HEK293 (cell line): Measurements from ENCODE around the gene PIEZO1.

ENCODE experiments used
- MYNN ChIP-seq: fragments of 450-650 bp; formaldehyde crosslinking; IDR thresholded peaks from 2 replicates; pipeline ENCODE4 v1.5.1; 2016; ENCODE audit warnings: missing biosample characterization, missing genetic modification characterization, borderline replicate concordance
- MZF1 ChIP-seq: fragments of 450-650 bp; formaldehyde crosslinking; IDR thresholded peaks from 2 replicates; pipeline ENCODE4 v1.5.1; 2017; ENCODE audit warnings: missing biosample characterization, missing genetic modification characterization, borderline replicate concordance
- OSR2 ChIP-seq: fragments of 450-650 bp; formaldehyde crosslinking; IDR thresholded peaks from 2 replicates; pipeline ENCODE4 v1.5.1; 2016; ENCODE audit warnings: missing biosample characterization, missing genetic modification characterization
- ZBTB20 ChIP-seq: fragments of 450-650 bp; formaldehyde crosslinking; IDR thresholded peaks from 2 replicates; pipeline ENCODE4 v1.5.1; 2016; ENCODE audit warnings: missing biosample characterization, missing genetic modification characterization
- ZBTB48 ChIP-seq: fragments of 450-650 bp; formaldehyde crosslinking; IDR thresholded peaks from 2 replicates; pipeline ENCODE4 v1.5.1; 2016; ENCODE audit warnings: missing biosample characterization, missing genetic modification characterization
- ZBTB8A ChIP-seq: fragments of 450-650 bp; formaldehyde crosslinking; IDR thresholded peaks from 2 replicates; pipeline ENCODE4 v1.5.1; 2016; ENCODE audit warnings: missing biosample characterization, missing genetic modification characterization
- ZNF140 ChIP-seq: fragments of 450-650 bp; formaldehyde crosslinking; IDR thresholded peaks from 2 replicates; pipeline ENCODE4 v1.5.1; 2016; ENCODE audit warnings: missing biosample characterization, missing genetic modification characterization
- ZNF223 ChIP-seq: fragments of 450-650 bp; formaldehyde crosslinking; IDR thresholded peaks from 2 replicates; pipeline ENCODE4 v1.5.1; 2016; ENCODE audit warnings: missing biosample characterization, missing genetic modification characterization
- ZNF266 ChIP-seq: fragments of 450-650 bp; formaldehyde crosslinking; IDR thresholded peaks from 2 replicates; pipeline ENCODE4 v1.5.1; 2016; ENCODE audit warnings: missing biosample characterization, missing genetic modification characterization, low read depth
- ZNF311 ChIP-seq: fragments of 450-650 bp; formaldehyde crosslinking; IDR thresholded peaks from 2 replicates; pipeline ENCODE4 v1.5.1; 2017; ENCODE audit warnings: missing biosample characterization, missing genetic modification characterization, borderline replicate concordance
- ZNF366 ChIP-seq: fragments of 450-650 bp; formaldehyde crosslinking; conservative IDR thresholded peaks from 2 replicates; pipeline ENCODE4 v1.5.1; 2016; ENCODE audit warnings: missing biosample characterization, missing genetic modification characterization
- ZNF37A ChIP-seq: fragments of 450-650 bp; IDR thresholded peaks from 2 replicates; pipeline ENCODE4 v1.5.1; 2018; ENCODE audit warnings: missing biosample characterization, missing genetic modification characterization
- ZNF394 ChIP-seq: fragments of 450-650 bp; formaldehyde crosslinking; IDR thresholded peaks from 2 replicates; pipeline ENCODE4 v1.5.1; 2016; ENCODE audit warnings: missing biosample characterization, missing genetic modification characterization, mild to moderate bottlenecking, moderate library complexity, borderline replicate concordance
- ZNF416 ChIP-seq: fragments of 450-650 bp; formaldehyde crosslinking; IDR thresholded peaks from 2 replicates; pipeline ENCODE4 v1.5.1; 2016; ENCODE audit warnings: missing biosample characterization, missing genetic modification characterization
- ZNF510 ChIP-seq: fragments of 450-650 bp; formaldehyde crosslinking; IDR thresholded peaks from 2 replicates; pipeline ENCODE4 v1.5.1; 2018; ENCODE audit warnings: mild to moderate bottlenecking, missing genetic modification characterization, missing biosample characterization; ENCODE audit not compliant: insufficient replicate concordance
- ZNF571 ChIP-seq: fragments of 450-650 bp; formaldehyde crosslinking; IDR thresholded peaks from 2 replicates; pipeline ENCODE4 v1.5.0; 2017; ENCODE audit warnings: missing biosample characterization, missing genetic modification characterization
- ZNF776 ChIP-seq: fragments of 450-650 bp; formaldehyde crosslinking; IDR thresholded peaks from 2 replicates; pipeline ENCODE4 v1.5.0; 2017; ENCODE audit warnings: missing biosample characterization, missing genetic modification characterization, borderline replicate concordance
- TF ChIP-seq, protein P1 (sequence below): fragments of 450-650 bp; formaldehyde crosslinking; IDR thresholded peaks from 2 replicates; pipeline ENCODE4 v1.5.1; 2016; ENCODE audit warnings: missing biosample characterization, missing genetic modification characterization
- TF ChIP-seq, protein P2 (sequence below): fragments of 450-650 bp; formaldehyde crosslinking; IDR thresholded peaks from 2 replicates; pipeline ENCODE4 v1.5.0; 2017; ENCODE audit warnings: missing biosample characterization, missing genetic modification characterization, borderline replicate concordance
- TF ChIP-seq, protein P3 (sequence below): fragments of 450-650 bp; formaldehyde crosslinking; IDR thresholded peaks from 2 replicates; pipeline ENCODE4 v1.5.1; 2016; ENCODE audit warnings: missing biosample characterization, missing genetic modification characterization, low read depth
- TF ChIP-seq, protein P4 (sequence below): fragments of 450-650 bp; formaldehyde crosslinking; IDR thresholded peaks from 2 replicates; pipeline ENCODE4 v1.5.1; 2016; ENCODE audit warnings: missing biosample characterization, missing genetic modification characterization
- TF ChIP-seq, protein P5 (sequence below): fragments of 450-650 bp; formaldehyde crosslinking; IDR thresholded peaks from 2 replicates; pipeline ENCODE4 v1.5.1; 2016; ENCODE audit warnings: missing biosample characterization, missing genetic modification characterization
- TF ChIP-seq, protein P6 (sequence below): fragments of 450-650 bp; formaldehyde crosslinking; IDR thresholded peaks from 2 replicates; pipeline ENCODE4 v1.5.1; 2016; ENCODE audit warnings: missing biosample characterization, missing genetic modification characterization
- TF ChIP-seq, protein P7 (sequence below): fragments of 450-650 bp; formaldehyde crosslinking; IDR thresholded peaks from 2 replicates; pipeline ENCODE4 v1.5.1; 2016; ENCODE audit warnings: missing biosample characterization, missing genetic modification characterization, low read depth

Gene PIEZO1

DNA sequence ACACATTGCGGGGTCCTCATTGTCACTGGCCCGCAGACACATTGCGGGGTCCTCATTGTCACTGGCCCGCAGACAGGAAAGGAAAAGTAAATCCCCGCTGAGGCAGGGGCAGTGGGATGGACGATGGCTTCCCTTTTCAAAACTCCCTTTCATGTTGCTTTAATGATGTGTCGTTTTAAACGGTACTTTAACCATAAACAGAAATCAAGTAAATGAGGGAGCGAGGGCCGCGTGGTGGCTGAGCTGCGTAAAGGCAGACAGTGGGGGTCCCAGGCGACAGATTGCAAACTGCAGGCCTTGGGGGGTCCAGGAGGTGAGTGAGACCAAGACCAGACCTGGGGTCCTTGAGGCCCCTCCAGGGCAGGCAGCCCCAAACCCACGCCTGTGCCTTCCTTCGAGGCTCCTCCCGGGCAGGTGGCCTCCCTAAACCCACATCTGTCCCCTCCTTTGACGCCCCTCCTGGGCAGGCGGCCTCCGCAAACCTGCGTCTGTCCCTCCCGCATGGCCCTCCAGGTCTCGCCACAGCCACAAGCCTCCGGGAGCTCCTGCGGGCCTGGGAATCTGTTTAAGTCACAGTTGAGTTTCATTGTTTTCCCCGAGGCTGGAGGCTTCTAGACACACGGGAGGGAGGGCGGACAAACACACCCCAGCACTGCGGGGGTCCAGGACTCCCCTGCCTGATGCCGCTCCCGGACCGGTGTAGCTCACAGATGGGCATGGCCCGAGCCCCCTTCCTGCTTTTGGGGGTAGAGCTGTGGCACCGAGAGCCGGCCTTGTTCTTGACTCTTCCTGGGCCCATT, 7.3 kb downstream of the PIEZO1 start (continued):
- TF ChIP-seq ZNF510 (no peak), MYNN (tag by site-specific recombination) (no peak), ZNF223 (no peak), ZBTB8A (tag by site-specific recombination) (peak; percentile 74), ZNF366 (tag by site-specific recombination) (no peak), ZNF571 (tag by site-specific recombination) (no peak), ZNF394 (tag by site-specific recombination) (no peak), ZNF776 (tag by site-specific recombination) (no peak), ZBTB48 (tag by site-specific recombination) (no peak), ZNF140 (tag by site-specific recombination) (no peak), ZNF37A (tag by site-specific recombination) (no peak), ZNF266 (tag by site-specific recombination) (no peak), MZF1 (tag by site-specific recombination) (no peak), OSR2 (tag by site-specific recombination) (no peak; the same call in 1 of the 2 replicates), ZNF311 (no peak), ZBTB20 (tag by site-specific recombination) (peak; percentile 99), ZNF416 (tag by site-specific recombination) (no peak)
- TF ChIP-seq, protein P1, sequence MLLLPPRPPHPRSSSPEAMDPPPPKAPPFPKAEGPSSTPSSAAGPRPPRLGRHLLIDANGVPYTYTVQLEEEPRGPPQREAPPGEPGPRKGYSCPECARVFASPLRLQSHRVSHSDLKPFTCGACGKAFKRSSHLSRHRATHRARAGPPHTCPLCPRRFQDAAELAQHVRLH (tag by site-specific recombination): no peak
- TF ChIP-seq, protein P2, sequence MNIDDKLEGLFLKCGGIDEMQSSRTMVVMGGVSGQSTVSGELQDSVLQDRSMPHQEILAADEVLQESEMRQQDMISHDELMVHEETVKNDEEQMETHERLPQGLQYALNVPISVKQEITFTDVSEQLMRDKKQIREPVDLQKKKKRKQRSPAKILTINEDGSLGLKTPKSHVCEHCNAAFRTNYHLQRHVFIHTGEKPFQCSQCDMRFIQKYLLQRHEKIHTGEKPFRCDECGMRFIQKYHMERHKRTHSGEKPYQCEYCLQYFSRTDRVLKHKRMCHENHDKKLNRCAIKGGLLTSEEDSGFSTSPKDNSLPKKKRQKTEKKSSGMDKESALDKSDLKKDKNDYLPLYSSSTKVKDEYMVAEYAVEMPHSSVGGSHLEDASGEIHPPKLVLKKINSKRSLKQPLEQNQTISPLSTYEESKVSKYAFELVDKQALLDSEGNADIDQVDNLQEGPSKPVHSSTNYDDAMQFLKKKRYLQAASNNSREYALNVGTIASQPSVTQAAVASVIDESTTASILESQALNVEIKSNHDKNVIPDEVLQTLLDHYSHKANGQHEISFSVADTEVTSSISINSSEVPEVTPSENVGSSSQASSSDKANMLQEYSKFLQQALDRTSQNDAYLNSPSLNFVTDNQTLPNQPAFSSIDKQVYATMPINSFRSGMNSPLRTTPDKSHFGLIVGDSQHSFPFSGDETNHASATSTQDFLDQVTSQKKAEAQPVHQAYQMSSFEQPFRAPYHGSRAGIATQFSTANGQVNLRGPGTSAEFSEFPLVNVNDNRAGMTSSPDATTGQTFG (tag by site-specific recombination): no peak
- TF ChIP-seq, protein P3, sequence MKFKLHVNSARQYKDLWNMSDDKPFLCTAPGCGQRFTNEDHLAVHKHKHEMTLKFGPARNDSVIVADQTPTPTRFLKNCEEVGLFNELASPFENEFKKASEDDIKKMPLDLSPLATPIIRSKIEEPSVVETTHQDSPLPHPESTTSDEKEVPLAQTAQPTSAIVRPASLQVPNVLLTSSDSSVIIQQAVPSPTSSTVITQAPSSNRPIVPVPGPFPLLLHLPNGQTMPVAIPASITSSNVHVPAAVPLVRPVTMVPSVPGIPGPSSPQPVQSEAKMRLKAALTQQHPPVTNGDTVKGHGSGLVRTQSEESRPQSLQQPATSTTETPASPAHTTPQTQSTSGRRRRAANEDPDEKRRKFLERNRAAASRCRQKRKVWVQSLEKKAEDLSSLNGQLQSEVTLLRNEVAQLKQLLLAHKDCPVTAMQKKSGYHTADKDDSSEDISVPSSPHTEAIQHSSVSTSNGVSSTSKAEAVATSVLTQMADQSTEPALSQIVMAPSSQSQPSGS: no peak
- TF ChIP-seq, protein P4, sequence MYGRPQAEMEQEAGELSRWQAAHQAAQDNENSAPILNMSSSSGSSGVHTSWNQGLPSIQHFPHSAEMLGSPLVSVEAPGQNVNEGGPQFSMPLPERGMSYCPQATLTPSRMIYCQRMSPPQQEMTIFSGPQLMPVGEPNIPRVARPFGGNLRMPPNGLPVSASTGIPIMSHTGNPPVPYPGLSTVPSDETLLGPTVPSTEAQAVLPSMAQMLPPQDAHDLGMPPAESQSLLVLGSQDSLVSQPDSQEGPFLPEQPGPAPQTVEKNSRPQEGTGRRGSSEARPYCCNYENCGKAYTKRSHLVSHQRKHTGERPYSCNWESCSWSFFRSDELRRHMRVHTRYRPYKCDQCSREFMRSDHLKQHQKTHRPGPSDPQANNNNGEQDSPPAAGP: peak; percentile 78
- TF ChIP-seq, protein P5, sequence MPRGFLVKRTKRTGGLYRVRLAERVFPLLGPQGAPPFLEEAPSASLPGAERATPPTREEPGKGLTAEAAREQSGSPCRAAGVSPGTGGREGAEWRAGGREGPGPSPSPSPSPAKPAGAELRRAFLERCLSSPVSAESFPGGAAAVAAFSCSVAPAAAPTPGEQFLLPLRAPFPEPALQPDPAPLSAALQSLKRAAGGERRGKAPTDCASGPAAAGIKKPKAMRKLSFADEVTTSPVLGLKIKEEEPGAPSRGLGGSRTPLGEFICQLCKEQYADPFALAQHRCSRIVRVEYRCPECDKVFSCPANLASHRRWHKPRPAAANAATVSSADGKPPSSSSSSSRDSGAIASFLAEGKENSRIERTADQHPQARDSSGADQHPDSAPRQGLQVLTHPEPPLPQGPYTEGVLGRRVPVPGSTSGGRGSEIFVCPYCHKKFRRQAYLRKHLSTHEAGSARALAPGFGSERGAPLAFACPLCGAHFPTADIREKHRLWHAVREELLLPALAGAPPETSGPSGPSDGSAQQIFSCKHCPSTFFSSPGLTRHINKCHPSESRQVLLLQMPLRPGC: no peak
- TF ChIP-seq, protein P6, sequence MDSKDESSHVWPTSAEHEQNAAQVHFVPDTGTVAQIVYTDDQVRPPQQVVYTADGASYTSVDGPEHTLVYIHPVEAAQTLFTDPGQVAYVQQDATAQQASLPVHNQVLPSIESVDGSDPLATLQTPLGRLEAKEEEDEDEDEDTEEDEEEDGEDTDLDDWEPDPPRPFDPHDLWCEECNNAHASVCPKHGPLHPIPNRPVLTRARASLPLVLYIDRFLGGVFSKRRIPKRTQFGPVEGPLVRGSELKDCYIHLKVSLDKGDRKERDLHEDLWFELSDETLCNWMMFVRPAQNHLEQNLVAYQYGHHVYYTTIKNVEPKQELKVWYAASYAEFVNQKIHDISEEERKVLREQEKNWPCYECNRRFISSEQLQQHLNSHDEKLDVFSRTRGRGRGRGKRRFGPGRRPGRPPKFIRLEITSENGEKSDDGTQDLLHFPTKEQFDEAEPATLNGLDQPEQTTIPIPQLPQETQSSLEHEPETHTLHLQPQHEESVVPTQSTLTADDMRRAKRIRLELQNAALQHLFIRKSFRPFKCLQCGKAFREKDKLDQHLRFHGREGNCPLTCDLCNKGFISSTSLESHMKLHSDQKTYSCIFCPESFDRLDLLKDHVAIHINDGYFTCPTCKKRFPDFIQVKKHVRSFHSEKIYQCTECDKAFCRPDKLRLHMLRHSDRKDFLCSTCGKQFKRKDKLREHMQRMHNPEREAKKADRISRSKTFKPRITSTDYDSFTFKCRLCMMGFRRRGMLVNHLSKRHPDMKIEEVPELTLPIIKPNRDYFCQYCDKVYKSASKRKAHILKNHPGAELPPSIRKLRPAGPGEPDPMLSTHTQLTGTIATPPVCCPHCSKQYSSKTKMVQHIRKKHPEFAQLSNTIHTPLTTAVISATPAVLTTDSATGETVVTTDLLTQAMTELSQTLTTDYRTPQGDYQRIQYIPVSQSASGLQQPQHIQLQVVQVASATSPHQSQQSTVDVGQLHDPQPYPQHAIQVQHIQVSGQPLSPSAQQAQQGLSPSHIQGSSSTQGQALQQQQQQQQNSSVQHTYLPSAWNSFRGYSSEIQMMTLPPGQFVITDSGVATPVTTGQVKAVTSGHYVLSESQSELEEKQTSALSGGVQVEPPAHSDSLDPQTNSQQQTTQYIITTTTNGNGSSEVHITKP: peak; percentile 18; the same call in 1 of the 2 replicates
- TF ChIP-seq, protein P7, sequence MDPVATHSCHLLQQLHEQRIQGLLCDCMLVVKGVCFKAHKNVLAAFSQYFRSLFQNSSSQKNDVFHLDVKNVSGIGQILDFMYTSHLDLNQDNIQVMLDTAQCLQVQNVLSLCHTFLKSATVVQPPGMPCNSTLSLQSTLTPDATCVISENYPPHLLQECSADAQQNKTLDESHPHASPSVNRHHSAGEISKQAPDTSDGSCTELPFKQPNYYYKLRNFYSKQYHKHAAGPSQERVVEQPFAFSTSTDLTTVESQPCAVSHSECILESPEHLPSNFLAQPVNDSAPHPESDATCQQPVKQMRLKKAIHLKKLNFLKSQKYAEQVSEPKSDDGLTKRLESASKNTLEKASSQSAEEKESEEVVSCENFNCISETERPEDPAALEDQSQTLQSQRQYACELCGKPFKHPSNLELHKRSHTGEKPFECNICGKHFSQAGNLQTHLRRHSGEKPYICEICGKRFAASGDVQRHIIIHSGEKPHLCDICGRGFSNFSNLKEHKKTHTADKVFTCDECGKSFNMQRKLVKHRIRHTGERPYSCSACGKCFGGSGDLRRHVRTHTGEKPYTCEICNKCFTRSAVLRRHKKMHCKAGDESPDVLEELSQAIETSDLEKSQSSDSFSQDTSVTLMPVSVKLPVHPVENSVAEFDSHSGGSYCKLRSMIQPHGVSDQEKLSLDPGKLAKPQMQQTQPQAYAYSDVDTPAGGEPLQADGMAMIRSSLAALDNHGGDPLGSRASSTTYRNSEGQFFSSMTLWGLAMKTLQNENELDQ (tag by site-specific recombination): no peak
